NAMALWA (cell line): Measurements from ENCODE around the gene LDLRAD4.

Source experiments
- DNase-seq: peaks from one replicate; pipeline ENCODE4 v3.0.0-alpha.2; 2015; ENCODE audit warnings: low spot score

The LDLRAD4 gene

DNA sequence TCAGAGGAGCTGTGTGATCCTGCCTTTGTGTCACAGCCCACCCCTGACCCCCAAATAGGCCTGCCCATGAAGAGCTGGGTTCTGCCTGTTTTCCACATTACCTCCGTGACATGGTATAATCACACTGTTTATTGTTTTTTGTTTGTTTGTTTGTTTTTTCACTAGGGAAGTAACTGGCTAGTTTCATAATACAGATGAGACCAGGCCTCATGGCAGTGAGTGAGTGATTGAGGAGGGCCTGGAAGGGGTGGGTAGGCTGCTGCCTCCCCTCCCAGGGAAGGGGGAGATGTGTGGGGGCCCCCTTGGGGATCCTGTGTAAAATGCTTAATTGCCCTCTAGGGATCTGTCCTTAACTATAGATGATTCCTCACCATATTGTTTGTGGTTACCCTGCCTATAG lies 190.5 kb downstream of the LDLRAD4 start:
- no peak for DNase-seq

DNA sequence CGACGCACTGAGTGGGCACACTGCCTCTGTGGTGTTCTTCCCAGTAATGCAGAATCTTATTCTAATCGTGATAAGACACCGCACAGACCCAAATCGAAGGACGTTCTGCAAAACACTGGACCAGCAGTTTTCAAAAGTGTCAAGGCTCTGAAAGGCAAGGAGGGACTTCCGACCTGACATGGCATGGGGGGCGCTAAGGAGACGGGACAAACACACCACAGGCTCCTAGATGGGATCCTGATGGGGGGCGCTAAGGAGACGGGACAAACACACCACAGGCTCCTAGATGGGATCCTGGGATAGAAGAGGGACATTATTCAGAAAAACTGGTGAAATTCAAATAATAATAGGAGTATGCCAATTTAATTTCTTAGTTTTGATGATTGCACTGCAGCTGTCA lies 191.4 kb downstream of the LDLRAD4 start:
- DNase-seq = no peak

DNA sequence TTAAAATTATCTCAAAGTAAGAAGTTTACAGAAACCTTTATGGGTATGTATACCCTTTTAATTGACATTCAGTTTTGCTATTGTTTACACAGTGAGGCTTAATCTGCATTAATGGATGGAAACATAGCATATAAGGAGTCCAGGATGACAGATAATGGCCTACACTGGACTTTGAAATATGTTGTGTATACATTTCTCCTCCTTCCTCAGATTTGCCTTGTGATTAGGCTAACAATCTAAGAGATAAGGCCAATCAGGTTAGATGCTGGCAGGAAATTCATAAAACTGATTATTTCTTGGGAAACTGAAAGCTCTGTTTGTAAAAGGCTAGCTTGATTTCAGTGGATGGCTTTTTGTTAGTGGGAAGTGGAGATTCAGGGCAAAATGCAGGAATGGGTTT lies 191.9 kb downstream of the LDLRAD4 start:
- DNase-seq = no peak

DNA sequence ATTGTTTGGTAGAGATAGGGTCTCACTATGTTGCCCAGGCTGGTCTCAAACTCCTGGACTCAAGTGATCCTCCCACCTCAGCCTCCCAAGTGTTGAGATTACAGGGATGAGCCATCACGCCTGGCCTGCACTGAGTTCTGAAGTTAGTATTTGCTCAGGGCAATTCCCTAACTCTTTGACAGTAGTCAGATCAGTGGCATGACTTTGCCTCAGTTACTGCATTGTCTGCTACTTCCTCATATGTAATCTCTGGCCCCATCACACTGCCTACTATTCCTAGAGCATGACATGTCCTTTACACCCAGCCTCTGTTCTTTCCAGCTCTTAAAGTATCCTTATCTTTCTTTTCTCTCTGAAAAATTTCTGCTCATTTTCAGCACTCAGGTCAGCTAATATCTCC lies 193.5 kb downstream of the LDLRAD4 start:
- no peak for DNase-seq

DNA sequence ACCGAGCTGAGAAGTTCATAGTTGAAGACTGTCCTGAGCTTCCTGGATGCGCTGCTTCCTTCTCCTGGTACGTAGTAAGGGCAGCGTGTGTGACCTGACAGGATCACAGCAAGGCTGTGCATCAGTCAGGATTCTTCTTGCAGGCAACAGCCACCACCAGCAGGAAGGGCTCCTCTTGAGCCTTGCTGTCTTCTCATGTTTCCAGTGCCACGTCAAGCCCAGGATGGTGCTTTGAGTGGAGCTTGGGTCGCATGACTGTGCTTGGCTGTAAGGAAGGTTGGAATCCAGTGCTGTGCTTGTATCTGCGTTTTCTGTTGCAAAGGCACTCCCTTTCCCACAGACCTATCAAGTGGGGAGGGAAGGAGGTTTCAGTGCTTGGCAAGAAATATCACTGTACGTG lies 194.3 kb downstream of the LDLRAD4 start:
- no peak for DNase-seq

DNA sequence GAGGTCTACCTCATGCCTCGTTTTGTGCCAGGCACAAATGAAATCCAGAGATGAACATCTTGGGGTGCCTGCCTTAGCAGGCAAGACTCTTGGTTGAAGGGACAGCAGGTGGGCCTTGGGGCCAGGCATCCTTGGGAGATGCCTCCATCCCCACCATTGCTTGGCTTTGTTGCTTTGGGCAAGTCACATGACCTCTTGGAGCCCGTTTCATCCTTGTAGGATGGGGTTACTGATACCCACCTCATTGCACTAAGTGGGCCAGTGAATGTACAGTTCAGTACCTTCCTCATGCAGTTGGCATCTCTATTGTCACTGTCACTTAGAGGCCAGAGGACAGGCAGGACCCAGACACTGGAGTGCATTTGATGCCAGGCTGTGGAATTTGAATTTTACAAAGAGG lies 195.5 kb downstream of the LDLRAD4 start:
- DNase-seq = no peak

DNA sequence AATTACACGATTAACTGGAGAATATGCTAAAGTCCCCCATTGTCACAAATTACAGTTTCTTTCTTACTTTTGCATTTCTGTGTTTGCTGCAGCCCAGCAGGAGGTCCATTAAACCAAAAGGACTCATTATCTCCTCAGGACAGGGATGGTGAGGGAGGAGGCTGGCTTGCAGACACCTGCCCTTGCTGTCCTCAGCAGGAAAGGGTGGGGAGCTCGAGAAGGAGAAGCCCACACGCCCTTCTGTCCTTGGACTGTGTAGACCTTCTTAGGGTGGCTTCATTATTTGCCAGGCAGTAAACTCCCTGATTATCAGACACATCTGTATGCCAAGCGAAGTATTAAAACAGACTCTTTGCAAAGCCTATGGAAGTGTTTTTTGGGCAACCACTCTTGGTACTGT lies 196.0 kb downstream of the LDLRAD4 start:
- no peak for DNase-seq

DNA sequence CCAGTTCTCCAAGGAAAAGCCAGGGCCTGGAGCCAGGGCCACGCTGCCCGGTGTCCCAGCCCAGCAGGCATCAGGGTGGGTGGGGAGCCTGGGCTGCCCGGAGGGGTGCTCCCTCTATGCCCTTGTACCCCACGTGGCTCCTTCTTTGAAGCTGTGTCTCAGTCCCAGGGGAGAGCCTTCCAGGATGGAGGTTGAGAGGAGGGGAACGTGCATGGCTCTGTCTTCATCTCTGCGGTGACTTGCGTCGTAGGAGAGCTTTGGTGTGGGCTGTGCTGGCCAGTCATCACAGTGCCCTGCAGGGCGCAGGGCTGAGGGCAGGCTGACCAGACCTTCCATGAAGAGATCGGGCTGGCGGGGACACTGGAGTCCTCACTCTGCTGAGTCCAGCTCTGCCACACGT lies 197.2 kb downstream of the LDLRAD4 start:
- no peak for DNase-seq

DNA sequence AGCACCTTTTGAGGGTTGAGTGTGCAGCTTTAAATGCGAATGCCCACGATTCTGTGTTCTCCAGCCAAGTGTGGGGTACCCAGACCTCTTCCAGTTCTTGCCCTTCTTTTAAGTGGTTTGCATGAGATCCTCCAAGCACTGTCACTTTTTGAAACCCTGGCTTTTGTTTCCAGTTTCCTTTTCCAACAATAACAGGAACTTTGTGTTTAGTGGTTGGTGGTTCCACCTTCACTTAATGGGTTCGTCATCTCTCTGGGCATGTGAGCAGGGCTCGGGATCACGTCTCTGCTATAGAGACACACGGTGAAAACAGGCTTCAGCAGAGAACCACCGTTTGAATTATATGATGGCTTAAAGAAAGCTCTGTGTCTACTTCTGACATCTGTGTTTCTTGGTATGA lies 197.6 kb downstream of the LDLRAD4 start:
- DNase-seq = no peak

DNA sequence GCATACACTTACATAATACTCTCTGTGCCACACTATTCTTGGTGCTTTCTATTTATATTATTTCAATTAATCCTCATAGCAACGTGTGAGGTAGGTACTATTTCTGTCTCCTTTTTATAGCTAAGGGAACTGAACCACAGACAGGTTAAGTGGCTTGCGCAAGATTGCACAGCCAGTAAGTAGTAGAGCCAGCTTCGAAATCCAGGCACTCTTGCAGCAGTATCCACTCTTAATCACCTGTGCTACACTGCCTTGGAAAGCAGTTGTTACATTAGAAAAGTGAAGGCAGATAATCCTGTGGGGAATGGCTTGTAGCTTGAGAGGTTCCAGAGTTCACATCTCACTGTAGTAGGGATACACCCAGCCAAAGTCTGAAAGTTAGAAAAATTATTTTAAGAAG lies 198.3 kb downstream of the LDLRAD4 start:
- DNase-seq = no peak

DNA sequence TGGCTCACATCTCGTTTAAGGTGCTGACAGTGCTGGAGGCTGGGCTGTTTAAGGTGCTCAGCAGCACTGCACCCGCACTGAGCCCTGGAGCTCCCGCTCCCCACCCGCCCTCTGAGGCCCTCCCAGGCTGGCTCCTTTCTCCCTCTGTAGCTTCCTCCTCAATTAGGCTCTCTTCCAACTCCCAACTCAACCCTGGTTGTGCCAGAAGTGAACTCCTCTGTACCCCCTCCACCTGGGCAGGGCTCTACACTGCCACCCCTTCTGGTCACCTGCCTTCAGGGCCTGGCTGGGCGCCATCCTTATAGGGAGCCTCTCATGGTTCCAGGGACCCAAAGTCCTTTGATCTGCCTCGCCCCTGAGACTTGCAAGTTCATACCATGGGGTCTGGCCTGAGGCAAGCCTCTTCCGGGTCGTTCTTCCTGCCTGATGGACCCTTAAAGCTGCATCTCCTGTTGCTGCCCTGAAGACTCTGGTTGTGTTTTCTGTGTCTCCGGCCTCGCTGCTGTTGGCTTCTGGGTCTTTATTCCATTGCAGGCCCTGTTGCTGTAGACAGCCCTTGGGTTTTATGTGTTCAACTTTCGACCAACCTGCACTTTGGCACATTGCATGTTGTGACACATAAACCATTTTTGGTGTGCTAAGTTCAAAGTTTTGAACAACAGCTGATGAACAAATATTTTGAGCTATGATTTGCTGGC lies 199.6 kb downstream of the LDLRAD4 start:
- DNase-seq = no peak

DNA sequence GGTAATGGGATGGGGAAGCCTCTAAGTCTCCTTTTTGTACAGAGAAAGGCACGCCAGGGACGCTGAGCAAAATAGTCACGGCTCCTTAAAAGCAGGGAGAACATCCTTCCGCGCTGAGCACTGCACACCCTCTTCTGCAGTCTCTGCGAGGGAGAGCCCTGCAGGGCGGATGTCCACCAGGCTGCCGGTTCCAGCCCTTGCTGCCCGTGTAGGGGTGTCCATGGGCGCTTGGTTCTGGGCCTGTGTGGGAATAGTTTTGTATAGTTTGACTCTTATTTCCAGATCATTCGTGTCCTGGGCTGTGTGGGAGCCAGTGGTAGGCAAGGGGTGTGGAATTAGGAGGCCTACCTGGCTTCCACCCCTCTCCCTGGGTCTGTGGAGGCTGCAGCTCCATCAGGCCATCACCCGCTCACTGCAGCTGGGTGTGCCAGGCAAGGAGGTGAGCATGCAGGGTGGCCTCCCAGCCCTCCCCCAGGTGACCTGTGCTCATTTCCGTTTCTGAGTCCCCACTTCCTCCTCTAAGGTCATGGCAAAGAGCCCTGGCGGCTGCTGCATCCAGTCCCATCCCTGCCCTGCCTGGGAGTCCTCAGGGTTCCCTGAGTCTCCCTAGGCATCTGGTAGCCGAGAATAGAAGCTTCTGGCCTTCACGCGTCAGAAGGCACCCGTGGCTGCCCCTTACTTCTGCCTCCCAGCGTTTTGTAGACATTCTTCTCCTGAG lies 202.6 kb downstream of the LDLRAD4 start:
- no peak for DNase-seq

DNA sequence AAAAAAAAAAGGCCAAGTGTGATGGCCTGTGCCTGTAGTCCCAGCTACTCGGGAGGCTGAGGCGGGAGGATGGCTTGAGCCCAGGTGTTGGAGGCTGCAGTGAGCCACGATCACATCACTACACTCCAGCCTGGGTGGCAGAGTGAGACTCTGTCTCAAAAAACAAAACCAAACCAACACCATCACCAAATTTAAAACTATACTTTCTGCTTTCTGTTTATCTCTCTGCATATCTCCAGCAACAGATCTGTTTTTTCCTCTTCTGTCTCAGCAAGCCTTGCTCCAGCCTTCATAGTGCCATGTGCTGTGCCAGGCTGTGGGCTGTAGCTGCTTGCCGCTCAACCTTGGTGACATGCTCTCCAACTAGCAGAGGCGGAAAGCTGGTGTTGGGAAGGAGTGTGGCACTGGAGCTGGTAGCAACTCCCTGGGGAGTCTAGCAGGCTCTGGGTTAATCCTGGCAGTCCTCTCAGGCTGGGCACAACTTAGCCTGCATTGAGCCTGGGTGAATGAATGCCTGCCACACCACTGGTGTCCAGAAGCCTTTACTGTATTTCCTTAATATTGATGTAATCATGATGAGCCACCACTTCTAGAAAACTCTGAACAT lies 204.1 kb downstream of the LDLRAD4 start:
- no peak for DNase-seq

DNA sequence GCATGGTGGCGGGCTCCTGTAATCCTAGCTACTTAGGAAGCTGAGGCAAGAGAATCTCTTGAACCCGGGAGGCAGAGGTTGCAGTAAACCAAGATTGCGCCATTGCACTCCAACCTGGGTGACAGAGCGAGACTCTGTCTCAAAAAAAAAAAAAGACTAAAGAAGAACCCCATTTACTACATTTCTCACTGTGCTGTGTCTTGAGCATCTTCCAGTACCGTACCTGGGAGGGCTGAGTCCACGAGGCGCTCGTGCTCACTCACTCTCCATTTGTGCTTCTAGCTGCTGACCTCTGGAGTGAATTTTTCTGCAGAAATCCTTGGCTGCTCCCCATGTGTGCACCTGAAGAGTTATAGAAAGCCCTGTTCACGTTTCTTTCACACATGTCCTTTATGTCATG lies 204.8 kb downstream of the LDLRAD4 start:
- no peak for DNase-seq

DNA sequence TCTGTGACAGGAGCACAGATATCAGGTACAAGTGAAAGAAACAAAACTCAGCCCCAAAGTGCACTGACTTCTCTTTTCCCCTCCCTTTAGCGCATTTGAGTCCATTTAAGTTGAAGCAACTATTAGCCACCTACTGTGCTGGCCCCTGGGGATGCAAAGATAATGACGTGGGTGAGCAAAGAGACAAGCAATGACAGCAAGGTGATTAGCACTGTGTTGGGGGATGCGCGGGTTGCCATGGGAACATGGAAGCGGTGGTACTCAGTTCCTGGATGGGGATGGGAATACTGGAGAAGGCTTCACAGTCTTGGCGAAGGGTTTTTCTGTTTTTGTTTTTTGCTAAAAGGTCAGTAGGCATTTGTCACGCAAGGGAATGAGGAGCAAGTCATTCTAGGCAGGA lies 205.8 kb downstream of the LDLRAD4 start:
- DNase-seq = no peak

DNA sequence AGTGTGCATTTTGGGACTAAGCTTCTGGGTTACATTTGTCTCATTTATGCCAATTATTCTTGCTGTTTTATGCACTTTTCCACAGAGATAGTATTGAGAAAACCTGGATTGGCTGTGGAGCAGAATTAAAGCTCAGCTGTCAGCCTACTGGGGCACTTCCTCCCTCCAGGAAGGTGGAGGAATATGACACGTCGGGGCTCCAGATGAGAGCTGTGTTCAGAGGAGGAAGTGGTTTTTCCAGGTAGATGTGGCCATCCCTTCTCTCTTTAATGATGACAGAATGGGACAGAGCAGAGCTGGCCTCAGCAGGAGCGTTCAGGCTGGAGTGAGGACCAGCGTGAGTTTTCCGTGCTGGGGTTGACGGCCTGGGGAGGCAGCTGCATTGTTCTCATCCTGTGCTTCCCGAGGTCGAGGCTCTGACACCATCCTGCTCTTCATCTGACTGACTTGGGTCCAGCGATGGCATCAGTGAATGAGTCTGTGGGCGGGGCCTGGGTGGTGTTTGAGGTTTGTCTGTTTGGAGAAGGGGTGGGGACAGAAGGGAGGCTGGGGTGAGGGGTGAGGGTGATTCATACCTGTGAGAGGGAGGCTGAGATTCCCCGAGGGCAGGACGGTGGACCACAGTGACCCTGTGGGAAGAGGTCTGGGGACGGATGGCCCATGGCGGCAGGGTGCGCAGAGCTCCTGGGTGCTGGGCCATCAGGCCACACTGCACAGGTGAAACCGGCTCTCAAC lies 207.0 kb downstream of the LDLRAD4 start:
- DNase-seq = no peak

DNA sequence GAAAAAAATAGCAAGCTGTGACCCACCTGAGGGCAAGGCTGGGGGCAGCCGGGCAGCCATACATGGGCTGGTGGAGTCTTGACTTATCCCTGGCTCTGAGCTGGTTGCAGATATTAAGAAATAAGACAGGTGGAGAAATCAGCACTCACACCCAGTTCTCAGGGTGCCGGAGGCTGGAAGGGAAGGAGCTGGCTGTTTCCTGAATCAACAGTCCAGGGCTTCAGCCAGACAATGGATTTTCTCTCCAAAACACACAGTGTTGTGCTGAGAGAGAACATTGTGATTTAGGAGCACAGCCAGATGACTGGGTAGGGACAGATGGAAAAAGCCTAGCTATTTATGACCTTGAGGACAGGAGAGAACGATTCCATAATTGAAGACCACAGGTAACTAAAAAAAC lies 208.8 kb downstream of the LDLRAD4 start:
- DNase-seq = no peak

DNA sequence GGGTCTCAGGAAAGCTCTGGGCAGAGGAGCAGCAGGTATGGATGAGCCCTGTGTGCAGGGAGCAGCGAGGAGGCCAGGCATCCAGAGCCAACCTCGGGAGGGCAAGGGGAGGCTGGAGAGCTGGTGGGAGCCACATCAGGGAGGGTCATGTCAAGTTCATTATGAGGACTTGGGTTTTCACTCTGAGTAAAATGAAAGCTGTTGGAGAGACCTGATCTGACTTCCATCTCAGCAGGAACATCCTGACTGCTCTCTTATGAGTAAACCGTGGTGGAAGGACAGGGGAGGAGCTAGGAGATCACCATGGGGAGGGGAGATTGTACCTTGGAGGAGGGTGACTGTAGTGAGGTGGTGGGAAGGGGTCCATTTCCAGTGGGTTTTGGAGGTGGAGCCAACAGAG lies 209.8 kb downstream of the LDLRAD4 start:
- no peak for DNase-seq

DNA sequence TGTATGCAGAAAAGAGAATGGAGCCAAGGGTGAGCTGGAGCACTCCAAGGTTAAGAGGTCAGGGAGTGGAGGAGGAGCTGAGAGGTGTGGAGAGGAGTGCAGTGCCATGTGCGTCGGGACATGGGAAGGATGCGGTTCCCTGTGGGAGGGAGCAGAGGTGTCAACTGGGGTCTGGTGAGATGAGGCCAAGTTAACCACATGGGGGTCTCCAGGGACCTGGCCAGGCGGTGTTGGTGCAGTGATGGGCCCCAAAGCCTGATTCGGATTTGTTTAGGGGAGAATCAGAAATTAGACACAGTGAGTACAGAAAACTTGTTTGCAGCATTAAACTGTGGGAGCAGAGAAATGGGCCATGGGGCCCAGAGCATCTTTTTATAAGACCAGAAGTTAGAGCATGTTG lies 210.5 kb downstream of the LDLRAD4 start:
- no peak for DNase-seq

DNA sequence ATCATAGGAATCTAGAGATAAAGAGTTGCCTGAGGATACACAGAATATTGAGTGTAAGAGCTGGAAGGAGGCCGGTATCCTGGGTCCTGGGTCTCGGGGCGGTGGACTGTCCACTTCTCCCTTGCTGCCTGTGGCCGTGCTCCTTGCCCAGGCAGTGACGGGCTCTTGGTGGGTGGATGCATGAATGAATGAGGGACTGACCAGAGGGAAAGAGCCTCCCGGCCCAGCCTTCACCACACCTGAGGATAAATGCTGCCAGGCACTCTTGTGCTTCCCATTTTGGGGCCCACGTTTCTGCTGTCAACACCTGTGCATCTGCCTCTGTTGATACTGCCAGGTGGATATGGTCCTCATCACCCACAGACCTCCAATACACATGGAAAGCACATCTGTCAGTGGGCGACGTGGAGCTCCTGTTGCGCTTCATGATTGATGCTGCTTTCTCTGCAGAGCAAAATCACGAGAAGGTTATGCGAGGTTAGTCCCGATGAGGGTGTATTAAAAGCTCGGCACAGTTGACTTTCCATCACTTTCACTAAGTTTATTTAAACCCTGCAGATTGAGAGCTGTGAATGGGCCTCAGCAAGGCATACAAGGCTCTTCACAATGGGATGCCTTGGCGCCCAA lies 211.4 kb downstream of the LDLRAD4 start:
- no peak for DNase-seq

DNA sequence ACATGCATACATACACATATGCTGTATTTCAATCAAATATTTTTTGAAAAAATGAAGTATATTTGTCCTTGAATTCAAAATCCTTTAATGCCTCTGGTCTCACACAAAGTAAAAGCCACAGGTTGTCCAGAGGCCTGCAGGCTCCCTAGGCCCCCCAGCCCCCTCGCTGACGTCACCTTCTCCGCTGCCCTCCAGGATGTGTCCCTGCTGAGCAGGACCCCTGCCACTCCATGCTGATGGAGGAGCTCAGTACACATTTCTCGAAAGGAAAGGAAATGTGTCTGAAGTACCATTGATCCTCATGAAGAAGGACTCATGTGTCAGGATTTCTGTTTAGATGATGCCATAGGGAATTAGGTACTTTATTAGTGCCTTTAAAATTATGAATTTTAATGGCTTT lies 212.1 kb downstream of the LDLRAD4 start:
- DNase-seq = no peak

DNA sequence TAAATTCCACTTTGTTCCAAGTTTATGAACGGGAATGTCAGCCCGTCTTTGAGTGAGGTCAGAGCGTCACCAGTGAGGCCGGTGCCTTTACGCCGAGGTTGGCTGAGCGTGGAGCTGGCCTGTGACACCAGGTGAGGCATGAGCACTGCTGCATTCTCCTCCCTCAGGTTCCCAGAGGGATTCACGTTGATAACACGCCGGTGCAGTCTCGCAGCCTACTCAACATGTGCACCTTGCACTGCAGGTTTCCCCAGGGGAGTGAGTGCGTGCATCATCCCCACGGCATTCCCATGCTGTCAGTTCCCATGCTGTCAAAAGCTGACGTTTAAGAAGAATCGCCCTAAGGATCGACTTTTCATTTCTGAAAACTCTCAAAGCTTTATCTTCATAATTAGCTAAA lies 213.3 kb downstream of the LDLRAD4 start:
- no peak for DNase-seq
